HG03103 (cell line): ENCODE data around the gene MCF2L.

Source experiments
- ATAC-seq: cut with Tn5 transposase; IDR thresholded peaks from one replicate; pipeline ENCODE4 v1.9.1; 2021; ENCODE audit warnings: low read depth; ENCODE audit not compliant: unreplicated experiment

Gene MCF2L

DNA sequence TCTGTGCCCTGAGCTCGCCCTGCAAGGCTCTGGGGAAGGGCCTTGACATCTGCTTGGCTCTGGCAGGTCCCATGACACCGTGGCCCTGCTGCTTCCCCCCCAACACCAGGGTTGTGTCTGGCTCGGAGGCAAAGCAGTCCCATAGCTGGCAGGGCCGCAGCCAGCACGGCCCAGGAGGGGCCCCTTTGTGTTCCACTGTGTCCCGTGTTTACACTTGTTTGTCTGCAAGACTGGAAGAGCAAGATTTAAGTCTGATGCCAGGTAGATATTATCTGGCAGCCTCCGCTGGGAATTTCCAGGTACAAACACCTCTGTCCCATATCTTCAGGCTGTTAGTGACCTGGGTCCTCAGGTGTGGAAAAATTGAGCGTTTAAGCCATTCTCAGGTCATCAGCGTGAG lies 44.3 kb downstream of the MCF2L start:
- no peak for ATAC-seq

GRCh38 chr13:113013878-113014751 lies 45.1 kb downstream of the MCF2L start:
- ATAC-seq: no peak

DNA sequence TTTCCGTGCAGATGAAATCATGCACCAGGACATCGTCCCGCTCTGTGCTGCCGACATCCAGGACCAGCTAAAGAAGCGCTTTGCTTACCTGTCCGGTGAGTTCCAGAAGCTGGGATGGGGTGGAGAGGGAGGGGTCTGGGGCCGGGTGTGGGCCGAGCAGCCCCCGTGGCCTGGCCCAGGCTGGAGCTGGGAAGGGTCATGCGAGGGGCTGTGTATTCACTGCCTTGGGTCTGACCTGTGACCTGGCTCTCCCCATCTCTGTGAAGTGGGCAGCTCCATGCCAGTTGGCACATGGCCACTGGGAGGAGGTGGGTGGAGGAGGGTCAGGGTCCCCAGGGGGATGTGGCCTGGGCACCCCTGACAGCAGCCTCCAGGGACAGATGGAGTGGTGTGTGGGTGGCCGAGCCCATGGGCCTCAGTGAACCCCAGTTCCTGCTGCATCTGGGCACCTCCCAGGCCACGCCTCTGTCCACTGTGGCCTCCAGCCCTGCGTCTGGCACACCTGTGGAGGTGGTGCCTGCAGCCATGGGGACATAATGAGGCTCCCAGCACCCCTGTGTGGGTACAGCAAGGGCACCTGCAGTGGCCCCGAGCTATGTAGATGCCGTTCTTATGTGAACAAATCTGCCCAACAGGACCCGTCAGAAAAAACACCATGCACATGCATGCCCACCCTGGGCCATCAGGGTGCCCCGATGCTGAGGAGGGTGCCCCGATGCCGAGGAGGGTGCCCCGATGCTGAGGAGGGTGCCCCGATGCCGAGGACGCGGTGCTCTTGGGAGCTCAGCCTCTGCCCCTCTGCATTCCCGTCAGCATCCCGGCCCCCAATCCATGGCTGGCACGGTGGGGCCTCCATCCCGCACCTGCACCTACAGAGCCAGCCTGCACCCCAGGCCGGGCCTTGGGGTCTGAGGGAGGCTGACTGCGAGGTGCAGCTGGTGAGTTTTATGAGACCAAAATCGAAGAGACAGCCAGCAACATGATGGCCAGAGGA lies 46.0 kb downstream of the MCF2L start:
- ATAC-seq: no peak

- no peak for ATAC-seq
These were observed 47.0 kb downstream of the MCF2L start for GRCh38 chr13:113015826-113016525.

- no peak for ATAC-seq
These were observed 47.7 kb downstream of the MCF2L start for GRCh38 chr13:113016526-113017295.

GRCh38 chr13:113017506-113018215 lies 48.6 kb downstream of the MCF2L start:
- ATAC-seq: no peak

GRCh38 chr13:113018676-113019465 lies 49.9 kb downstream of the MCF2L start:
- no peak for ATAC-seq

GRCh38 chr13:113020323-113021080 lies 51.5 kb downstream of the MCF2L start:
- ATAC-seq: no peak

- ATAC-seq: no peak
These were observed 52.4 kb downstream of the MCF2L start for GRCh38 chr13:113021391-113021790.

- ATAC-seq: no peak
These were observed 52.8 kb downstream of the MCF2L start for GRCh38 chr13:113021811-113022210.

- ATAC-seq: no peak
These were observed 53.4 kb downstream of the MCF2L start for GRCh38 chr13:113022391-113022744.

GRCh38 chr13:113022745-113023574 lies 53.9 kb downstream of the MCF2L start:
- ATAC-seq: no peak

DNA sequence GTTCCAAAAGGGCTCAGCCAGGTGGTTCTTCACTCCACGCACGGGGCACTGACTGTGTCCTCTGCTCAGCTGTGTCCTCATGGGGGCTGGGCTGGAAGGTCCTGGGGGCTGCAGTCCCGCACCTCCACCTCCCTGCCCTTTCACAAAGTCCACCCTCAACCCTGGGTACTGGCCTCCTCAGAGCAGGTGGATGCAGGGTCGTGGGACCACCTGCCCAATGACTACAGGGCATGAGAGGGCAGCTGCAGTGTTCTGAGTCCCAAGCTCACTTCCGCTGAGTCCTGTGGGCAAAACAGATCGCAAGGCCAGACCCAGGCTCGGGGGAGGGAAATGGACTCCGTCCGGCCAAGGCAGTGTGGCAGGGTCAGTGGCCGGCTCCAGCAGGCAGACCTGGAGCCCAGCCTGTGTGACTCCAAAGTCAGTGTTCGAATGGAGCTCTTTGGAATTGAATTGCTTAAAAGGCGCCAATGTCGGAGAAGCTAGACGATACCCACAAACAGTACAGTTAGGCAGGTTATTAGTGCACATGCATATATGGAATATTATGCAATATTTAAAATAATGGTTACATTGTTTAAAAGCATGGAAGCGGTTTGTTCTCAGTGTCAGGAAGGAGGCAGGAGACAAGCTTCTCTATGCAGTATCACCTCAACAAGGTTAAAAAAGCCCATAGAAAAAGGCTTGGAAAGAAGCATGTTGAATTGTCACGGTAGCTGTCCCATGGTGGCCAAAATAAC lies 54.8 kb downstream of the MCF2L start:
- ATAC-seq: no peak

- no peak for ATAC-seq
These were observed 55.5 kb downstream of the MCF2L start for GRCh38 chr13:113024466-113024865.

GRCh38 chr13:113026391-113026910 lies 57.4 kb downstream of the MCF2L start:
- ATAC-seq: no peak

DNA sequence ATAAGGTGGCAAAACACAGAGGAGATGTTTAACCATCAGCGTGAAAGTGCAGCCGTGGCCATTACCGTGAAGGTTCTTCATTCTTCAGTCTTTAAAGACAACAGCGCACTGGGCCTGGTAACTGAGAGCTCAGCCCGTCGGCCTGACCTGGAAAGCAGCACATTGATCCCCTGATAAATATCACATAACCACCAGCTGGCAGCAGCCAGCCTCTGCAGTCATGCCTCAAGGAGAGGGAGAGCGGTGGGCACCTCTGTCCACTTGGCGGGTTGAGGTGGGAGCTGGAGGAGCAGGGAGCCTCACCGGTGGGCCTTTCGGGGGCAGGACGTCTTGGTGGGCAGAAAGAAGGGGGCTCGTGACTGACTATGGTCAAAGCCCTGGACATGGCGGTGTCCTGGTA lies 58.1 kb downstream of the MCF2L start:
- no peak for ATAC-seq
